GM12878 (cell line): ENCODE measurements around the gene SCUBE2. TPM values are rescaled to one million over a fixed set of nuclear protein-coding genes. Genes with fewer than 3 reads are reported as not detected.

Experiments used
- ATAC-seq: fragments of 200-7000 bp; cut with Tn5 transposase; 3 replicates; pipeline ENCODE4 v1.9.1; 2020; ENCODE audit warnings: mild to moderate bottlenecking, moderate library complexity
- BruUV-seq: library from RNA; stranded (reverse); fragments of 400-500 nt; replicated peaks from 2 replicates; lab custom pipeline; 2021; lab: Mats Ljungman, UMichigan
- CTCF ChIA-PET: fragments of 300-600 bp; sonication (Branson Sonifier 250); formaldehyde crosslinking; extraction: SDS; loops from one replicate; lab custom pipeline; 2021; ENCODE audit warnings: inconsistent platforms; lab: Yijun Ruan, JAX
- POLR2A ChIA-PET: fragments of 350-600 bp; formaldehyde crosslinking; extraction: SDS; loops from one replicate; lab custom pipeline; 2021; ENCODE audit warnings: inconsistent platforms; lab: Charles Lee
- RAD21 ChIA-PET: fragments of 300-600 bp; sonication (Branson Sonifier 250); formaldehyde crosslinking; loops from one replicate; lab custom pipeline; 2023; ENCODE audit warnings: antibody characterized with exemption; ENCODE audit not compliant: unreplicated experiment; lab: Charles Lee
- SMC1A ChIA-PET: fragments of 300-600 bp; sonication (Branson Sonifier 250); formaldehyde crosslinking; loops from one replicate; lab custom pipeline; 2023; ENCODE audit not compliant: unreplicated experiment, uncharacterized antibody; lab: Charles Lee
- DNase-seq: peaks from one replicate; pipeline ENCODE4 v3.0.0-alpha.2; 2011; ENCODE audit warnings: low read depth, low spot score
- FAIRE-seq: peaks from 3 replicates; lab custom pipeline; 2011; peaks lifted over from hg19 to GRCh38; lab: Jason Lieb, UNC
- H2AFZ ChIP-seq: 2 replicates; pipeline ENCODE4 v1.6.0; 2011; ENCODE audit warnings: low read depth, low read length, control low read depth; ENCODE audit not compliant: control insufficient read depth
- H3K27ac ChIP-seq: 2 replicates; pipeline ENCODE4 v1.5.1; 2011; ENCODE audit warnings: control low read depth; ENCODE audit not compliant: control insufficient read depth, insufficient read depth
- H3K27me3 ChIP-seq, 2 experiments: replicated peaks in 1 of 2; 2 replicates each; pipeline versions ENCODE4 v1.6.0 to v1.6.1; 2011; ENCODE audit warnings: low read length in 1 of 2; ENCODE audit not compliant: control insufficient read depth in 2 of 2, insufficient read depth in 2 of 2
- H3K36me3 ChIP-seq, 2 experiments: 2 replicates each; pipeline ENCODE4 v1.5.1; 2011; ENCODE audit warnings: low read length in 1 of 2; ENCODE audit not compliant: control insufficient read depth in 2 of 2, insufficient read depth in 2 of 2
- H3K4me1 ChIP-seq: 2 replicates; pipeline ENCODE4 v1.6.1; 2011; ENCODE audit warnings: mild to moderate bottlenecking, low read length, moderate library complexity, mixed read lengths; ENCODE audit not compliant: control insufficient read depth, insufficient read depth
- H3K4me2 ChIP-seq: 2 replicates; pipeline ENCODE4 v1.6.0; 2011; ENCODE audit warnings: control low read depth; ENCODE audit not compliant: control insufficient read depth, insufficient read depth
- H3K4me3 ChIP-seq: fragments of 200-600 bp; sonication (generic); 2 replicates; pipeline ENCODE4 v1.5.1; 2016
- H3K79me2 ChIP-seq: 2 replicates; pipeline ENCODE4 v1.6.0; 2011; ENCODE audit warnings: low read length; ENCODE audit not compliant: control insufficient read depth, insufficient read depth
- H3K9ac ChIP-seq: 2 replicates; pipeline ENCODE4 v1.8.0; 2011; ENCODE audit warnings: low read length, control low read depth, mixed read lengths; ENCODE audit not compliant: control insufficient read depth, insufficient read depth
- H3K9me3 ChIP-seq: replicated peaks from 3 replicates; pipeline ENCODE4 v1.5.1; 2011; ENCODE audit warnings: mild to moderate bottlenecking, low read length; ENCODE audit not compliant: control insufficient read depth, insufficient read depth
- H4K20me1 ChIP-seq: 2 replicates; pipeline ENCODE4 v1.6.0; 2011; ENCODE audit not compliant: control insufficient read depth, insufficient read depth
- HDAC2 ChIP-seq: fragments of 200-600 bp; sonication (generic); IDR thresholded peaks from 2 replicates; pipeline ENCODE4 v1.6.1; 2017
- MLLT1 ChIP-seq: fragments of 450-650 bp; IDR thresholded peaks from 2 replicates; pipeline ENCODE4 v1.6.1; 2016; ENCODE audit warnings: mild to moderate bottlenecking
- NFIC ChIP-seq: IDR thresholded peaks from 2 replicates; pipeline ENCODE4 v1.6.1; 2012; ENCODE audit warnings: low read depth, mild to moderate bottlenecking, inconsistent platforms, low read length, moderate library complexity
- NR2C2 ChIP-seq: IDR thresholded peaks from 2 replicates; pipeline ENCODE4 v1.6.1; 2011; ENCODE audit warnings: borderline replicate concordance, low read depth; ENCODE audit not compliant: control insufficient read depth, insufficient read length
- RAD51 ChIP-seq: fragments of 450-650 bp; IDR thresholded peaks from 2 replicates; pipeline ENCODE4 v1.6.1; 2016; ENCODE audit warnings: moderate library complexity, mild to moderate bottlenecking, inconsistent platforms
- WGBS: methylation state at CpG from one replicate; pipeline ENCODE4 v1.1.6; 2016; ENCODE audit warnings: low lambda C conversion rate; ENCODE audit not compliant: insufficient replicate concordance, insufficient coverage; ENCODE audit errors: missing lambda C conversion rate; 5-methylcytosine and 5-hydroxymethylcytosine counted together
- in situ Hi-C: fragments of 300-500 bp; cut with MboI; formaldehyde crosslinking; loops from 9 replicates; pipeline ENCODE4 v1.14.3; 2018; ENCODE audit warnings: mixed read lengths
- intact Hi-C: fragments of 100-400 bp; cut with micrococcal nuclease; formaldehyde crosslinking; loops from one replicate; pipeline ENCODE4 v1.14.2; 2022; ENCODE audit not compliant: unreplicated experiment
- polyA plus RNA-seq, 11 experiments: library from polyadenylated mRNA; depleted of rRNA in 4 of 11; unstranded in 6 of 11; stranded (reverse) in 5 of 11; fragments of >200 nt; fragmentation: Nextera tagmentation in 4 of 11; fragmentation: Illumina TruSeq in 1 of 11; extraction: Ambion mirVana in 4 of 11; extraction: Trizol in 1 of 11; gene quantifications; 1 replicate in 1 of 11; 2 replicates in 10 of 11; pipeline versions ENCODE4 v1.2.1 to v1.2.3, GENCODE V29; 2011 to 2016; ENCODE audit warnings: inconsistent platforms in 2 of 11, missing spikeins in 2 of 11, low read depth in 1 of 11
- total RNA-seq, 4 experiments: library from RNA; depleted of rRNA in 3 of 4; stranded (reverse); fragments of >200 nt in 3 of 4; fragmentation: Illumina TruSeq in 1 of 4; extraction: Trizol in 1 of 4; gene quantifications; 2 replicates each; pipeline versions ENCODE4 v1.2.1 to v1.2.3, GENCODE V29; 2013 to 2021

SCUBE2 gene
- total and polyA plus RNA-seq, 10 of the 15 experiments (the other 5 are each of a cell fraction or from before 2014, with no cell fraction given) = 0.12 to 0.56 (median 0.31) TPM; not detected in 2

- TF ChIP-seq HDAC2 = no peak
Measured at GRCh38 chr11:9090488-9091043, 833 bp downstream of the SCUBE2 start (continued).

GRCh38 chr11:9089636-9090035, 1.8 kb downstream of the SCUBE2 start:
- Histone ChIP-seq H3K4me2 (no peak overlapping the region), H3K36me3 (no peaks in the 10 kb centered on the region), H3K9me3 (no peaks in the 10 kb centered on the region), H3K4me3 (no peak overlapping the region), H4K20me1 (no peaks in the 10 kb centered on the region), H3K79me2 (no peaks in the 10 kb centered on the region), H2AFZ (no peak overlapping the region), H3K27ac (no peak overlapping the region), H3K27me3 (peaks cover 13 to 26% of the 10 kb centered on the region in 2 experiments), H3K4me1 (no peaks in the 10 kb centered on the region), H3K9ac (no peak overlapping the region)
- ATAC-seq (no peak), FAIRE-seq (no peak), DNase-seq (no peak)
- in situ Hi-C loops (no loop called here), intact Hi-C loops (loop anchor here (10.0 kb wide), 1 partner anchor 75 kb away; no protein-coding TSS in a partner anchor)
- ChIA-PET RAD21 (interaction anchor here (0.5 to 1.4 kb wide), 3 partner anchors 48 to 1700 kb away, joined by 3 to 4 read pairs (median 4); no protein-coding TSS in a partner anchor), SMC1A (interaction anchor here (0.6 to 2.0 kb wide), 6 partner anchors 12 to 75 kb away, joined by 3 to 7 read pairs (median 4); no protein-coding TSS in a partner anchor), POLR2A (no interaction called here), CTCF (interaction anchor here (0.8 to 2.2 kb wide), 10 partner anchors 10 to 417 kb away, joined by 3 to 8 read pairs (median 3); no protein-coding TSS in a partner anchor)
- BruUV-seq = no TSS peak
- TF ChIP-seq NR2C2 (no peak), MLLT1 (no peak), NFIC (no peak), RAD51 (no peak)
- 36% methylated on average over 6 of the region's 6 CpGs for WGBS
